ENCODE measurements around the gene HLA-E. TPM values are rescaled to one million over a fixed set of nuclear protein-coding genes. Genes with fewer than 3 reads are reported as not detected.
A peak's percentile ranks its signal among the peaks of the same experiment; 100 is the strongest.

The HLA-E gene
- total and polyA plus RNA-seq, 2 of the 13 experiments (the other 11 are each of a cell fraction or from before 2014, with no cell fraction given): 45.2 to 90.4 TPM

DNA sequence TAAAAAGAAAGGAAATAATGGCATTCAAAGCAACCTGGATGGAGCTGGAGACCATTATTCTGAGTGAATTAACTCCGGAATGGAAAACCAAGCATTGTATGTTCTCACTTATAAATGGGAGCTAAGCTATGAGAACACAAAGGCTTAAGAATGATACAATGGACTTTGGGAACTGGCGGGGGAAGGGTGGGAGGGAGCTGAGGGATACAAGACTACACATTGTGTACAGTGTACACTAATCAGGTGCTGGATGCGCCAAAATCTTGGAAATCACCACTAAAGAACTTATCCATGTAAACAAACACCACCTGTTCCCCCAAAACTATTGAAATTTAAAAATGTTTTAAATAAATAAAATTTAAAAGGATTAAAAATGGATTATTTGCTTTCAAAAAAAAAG, 4.1 kb upstream of the HLA-E start (continued):
- TF ChIP-seq CAMTA2 (CRISPR knock-in tag; IDR thresholded peaks at IDR 0.05; ENCODE audit: borderline replicate concordance): no peak
- no peak for TF ChIP-seq ZNF367 (CRISPR knock-in tag; IDR thresholded peaks at IDR 0.05; ENCODE audit: borderline replicate concordance)
- TF ChIP-seq FOXP1 (IDR thresholded peaks at IDR 0.05): no peak
- TF ChIP-seq FOXP1 (CRISPR knock-in tag; IDR thresholded peaks at IDR 0.05): peak; percentile 68
- TF ChIP-seq, protein P1, sequence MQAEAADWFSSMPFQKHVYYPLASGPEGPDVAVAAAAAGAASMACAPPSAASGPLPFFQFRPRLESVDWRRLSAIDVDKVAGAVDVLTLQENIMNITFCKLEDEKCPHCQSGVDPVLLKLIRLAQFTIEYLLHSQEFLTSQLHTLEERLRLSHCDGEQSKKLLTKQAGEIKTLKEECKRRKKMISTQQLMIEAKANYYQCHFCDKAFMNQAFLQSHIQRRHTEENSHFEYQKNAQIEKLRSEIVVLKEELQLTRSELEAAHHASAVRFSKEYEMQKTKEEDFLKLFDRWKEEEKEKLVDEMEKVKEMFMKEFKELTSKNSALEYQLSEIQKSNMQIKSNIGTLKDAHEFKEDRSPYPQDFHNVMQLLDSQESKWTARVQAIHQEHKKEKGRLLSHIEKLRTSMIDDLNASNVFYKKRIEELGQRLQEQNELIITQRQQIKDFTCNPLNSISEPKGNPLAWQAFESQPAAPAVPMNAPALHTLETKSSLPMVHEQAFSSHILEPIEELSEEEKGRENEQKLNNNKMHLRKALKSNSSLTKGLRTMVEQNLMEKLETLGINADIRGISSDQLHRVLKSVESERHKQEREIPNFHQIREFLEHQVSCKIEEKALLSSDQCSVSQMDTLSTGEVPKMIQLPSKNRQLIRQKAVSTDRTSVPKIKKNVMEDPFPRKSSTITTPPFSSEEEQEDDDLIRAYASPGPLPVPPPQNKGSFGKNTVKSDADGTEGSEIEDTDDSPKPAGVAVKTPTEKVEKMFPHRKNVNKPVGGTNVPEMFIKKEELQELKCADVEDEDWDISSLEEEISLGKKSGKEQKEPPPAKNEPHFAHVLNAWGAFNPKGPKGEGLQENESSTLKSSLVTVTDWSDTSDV (CRISPR knock-in tag; IDR thresholded peaks at IDR 0.05): no peak

DNA sequence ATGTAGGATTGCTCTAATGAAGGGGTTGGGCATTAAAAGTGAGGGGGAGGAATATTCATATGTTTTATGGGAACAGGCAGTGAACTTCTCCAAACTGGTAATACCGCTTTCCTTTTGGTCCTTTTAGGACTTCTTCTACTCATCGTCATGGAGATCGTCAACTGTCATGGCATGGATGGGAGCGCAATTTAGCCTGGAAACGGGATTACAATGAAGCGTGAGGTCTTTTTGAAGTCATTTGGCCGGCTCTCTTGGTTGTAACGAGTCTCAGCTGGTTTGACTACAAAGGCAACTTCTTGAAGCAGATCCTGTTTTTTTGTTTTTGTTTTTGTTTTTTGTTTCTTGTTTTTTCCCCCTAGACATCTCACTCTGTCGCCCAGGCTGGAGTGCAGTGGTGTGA, 1.4 kb upstream of the HLA-E start:
- no peak overlapping the region for H2AFZ ChIP-seq (ENCODE audit: low read length)
- peaks cover 25% of the 10 kb centered on the region for H3K4me1 ChIP-seq (ENCODE audit: insufficient read depth, low read length)
- peaks cover 4% of the 10 kb centered on the region for H3K79me2 ChIP-seq (ENCODE audit: insufficient read depth, low read length)
- in situ Hi-C loops (cut with HindIII; ENCODE audit: extremely low pct_ligation_motif_present, low pct_unique_long_range_greater_than_20kb) (loop anchor here (10.0 kb wide), 1 partner anchor 237 kb away; the partner anchor contains the start of gene TUBB), intact Hi-C loops (cut with micrococcal nuclease; ENCODE audit: unreplicated experiment) (no loop called here)
- no peak for TF ChIP-seq GLMP (CRISPR knock-in tag; IDR thresholded peaks at IDR 0.05; ENCODE audit: borderline replicate concordance)
- TF ChIP-seq HIVEP1 (CRISPR knock-in tag; IDR thresholded peaks at IDR 0.05): no peak
- no peak for TF ChIP-seq AKAP8 (CRISPR knock-in tag; IDR thresholded peaks at IDR 0.05)
- TF ChIP-seq NCOR1 (IDR thresholded peaks at IDR 0.05; ENCODE audit: borderline replicate concordance, low read length): no peak
- WGBS (ENCODE audit: low lambda C conversion rate): 65% methylated on average over 9 of the region's 9 CpGs
- FAIRE-seq: no peak
- BruUV-seq (replicated peaks): no TSS peak
- no peak for ATAC-seq
- no peak for DNase-seq (ENCODE audit: low spot score)
- H3K36me3 ChIP-seq (replicated peaks in 1 of 2; ENCODE audit: control insufficient read depth in 1 of 2, insufficient read depth in 2 of 2, low read length in 2 of 2): peaks cover 1 to 19% of the 10 kb centered on the region in 2 experiments; a peak in 4 of 5 replicates
- no peak overlapping the region for H3K4me2 ChIP-seq (ENCODE audit: low read depth, low read length)
- no peaks in the 10 kb centered on the region for H3K9me3 ChIP-seq (ENCODE audit: low read length)
- no peak overlapping the region for H3K4me3 ChIP-seq (replicated peaks in 1 of 3; ENCODE audit: insufficient read depth in 1 of 3, low read depth in 2 of 3, low read length in 3 of 3)
- POLR2A ChIA-PET: interaction anchor here (1.0 kb wide), 1 partner anchor 127 kb away, joined by 3 read pairs; no protein-coding TSS in a partner anchor
- H3K9ac ChIP-seq (ENCODE audit: insufficient read depth, low read depth, low read length): no peak overlapping the region
- H3K27ac ChIP-seq (ENCODE audit: extremely low read length, insufficient read depth, low read length): no peak overlapping the region
- no peaks in the 10 kb centered on the region for H4K20me1 ChIP-seq (ENCODE audit: insufficient read depth, low read length)
- CTCF ChIA-PET (ENCODE audit: low intra/inter-chr PET ratio, low total read pairs): no interaction called here
- H3K27me3 ChIP-seq (ENCODE audit: control insufficient read depth in 1 of 2, insufficient read depth in 2 of 2, low read length in 2 of 2): no peaks in the 10 kb centered on the region
